Colon (tissue), 2 donors: ENCODE results near the gene KCNQ2.
"Not testable (repeated sequence)": the region's sequence is repeated elsewhere in the genome, so short reads cannot be mapped to it uniquely, and the experiment has no call there.

Experiments used
- FAIRE-seq: peaks from 2 replicates; lab custom pipeline; 2012; peaks lifted over from hg19 to GRCh38; lab: Jason Lieb, UNC
- donor health status: control.
- donor health status: control.

Gene KCNQ2

GRCh38 chr20:63385819-63386218, 86.6 kb downstream of the KCNQ2 start:
- FAIRE-seq: no peak

- FAIRE-seq: no peak
These were observed 88.1 kb downstream of the KCNQ2 start for GRCh38 chr20:63384336-63384735.

DNA sequence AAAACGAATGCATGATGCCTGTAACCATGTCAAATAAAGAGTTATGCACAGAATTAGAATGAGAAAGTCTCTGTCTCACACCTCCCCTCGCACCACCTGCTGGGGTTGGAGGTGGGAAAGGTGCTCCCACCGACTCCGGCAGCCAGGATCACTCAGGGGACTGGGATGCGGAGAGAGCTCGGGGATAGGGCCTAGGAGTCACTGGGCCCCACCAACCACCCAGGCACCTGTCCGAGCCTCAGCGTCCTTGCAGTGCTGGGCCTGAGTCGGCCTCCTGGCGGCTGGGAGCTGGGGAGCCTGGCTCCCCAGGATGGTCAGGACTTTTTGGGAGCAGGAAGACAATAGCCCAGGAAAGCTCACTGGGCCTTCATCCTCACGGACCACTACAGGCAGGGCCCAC, 88.9 kb downstream of the KCNQ2 start:
- FAIRE-seq: no peak

DNA sequence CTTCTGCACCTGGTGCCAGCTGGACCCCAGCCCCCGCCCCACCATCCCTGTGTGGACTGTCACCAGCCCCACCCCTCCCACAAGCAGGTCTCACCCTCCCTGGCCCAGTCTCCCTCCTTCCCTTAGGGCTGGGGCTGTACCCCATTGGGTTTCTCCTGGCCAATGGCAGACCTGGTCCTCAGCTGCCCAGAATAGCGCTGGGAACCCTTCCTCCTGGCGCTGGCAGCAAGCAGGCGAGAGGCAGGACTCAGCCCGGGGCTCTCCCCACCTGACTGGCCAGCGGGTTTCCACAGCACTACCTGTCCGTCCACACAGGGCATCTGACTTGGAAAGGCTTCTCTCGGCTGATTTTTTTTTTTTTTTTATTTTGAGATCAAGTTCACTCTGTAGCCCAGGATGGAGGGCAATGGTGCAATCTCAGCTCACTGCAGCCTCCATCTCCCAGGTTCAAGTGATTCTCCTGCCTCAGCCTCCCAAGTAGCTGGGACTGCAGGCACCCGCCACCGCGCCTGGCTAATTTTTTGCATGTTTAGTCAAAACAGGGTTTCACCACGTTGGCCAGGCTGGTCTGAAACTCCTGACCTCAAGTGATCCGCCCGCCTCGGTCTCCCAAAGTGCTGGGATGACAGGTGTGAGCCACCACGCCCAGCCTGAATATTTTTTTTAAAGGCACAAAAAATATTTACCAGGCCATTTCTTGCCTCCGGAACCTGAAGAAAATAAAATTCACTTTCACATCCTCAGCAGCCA, 89.7 kb downstream of the KCNQ2 start:
- FAIRE-seq: no peak

DNA sequence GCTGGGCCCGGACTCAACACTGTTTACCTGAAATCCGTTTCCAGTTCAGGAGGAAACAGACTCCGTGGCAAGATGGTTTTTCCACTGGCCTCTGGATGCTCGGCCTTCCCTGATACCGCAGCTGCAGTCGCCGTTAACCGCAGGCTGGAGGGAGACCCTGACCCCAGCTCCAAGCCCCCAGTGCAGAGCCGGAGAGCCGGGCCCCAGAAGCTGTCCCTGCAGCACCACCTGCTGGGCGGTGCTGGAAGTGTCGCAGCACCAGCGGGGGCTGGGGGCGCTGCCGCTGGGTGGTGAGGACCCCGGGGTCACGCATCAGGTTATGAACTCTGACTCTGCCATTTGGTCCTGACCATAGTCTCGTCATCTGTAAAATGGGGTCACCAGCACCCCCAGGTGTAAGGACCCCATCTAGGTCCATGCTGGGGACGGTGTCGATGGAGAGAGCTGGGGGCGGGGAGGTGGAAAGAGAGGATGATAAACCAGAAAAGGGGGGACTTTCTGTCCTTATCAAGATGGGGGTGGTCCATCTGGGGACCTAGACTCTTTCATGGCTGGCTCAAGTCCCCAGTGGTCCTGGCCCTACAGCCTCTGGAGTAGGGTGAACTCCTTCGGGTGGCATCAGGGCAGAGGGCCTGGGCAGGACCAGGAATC, 90.5 kb downstream of the KCNQ2 start:
- no peak for FAIRE-seq

DNA sequence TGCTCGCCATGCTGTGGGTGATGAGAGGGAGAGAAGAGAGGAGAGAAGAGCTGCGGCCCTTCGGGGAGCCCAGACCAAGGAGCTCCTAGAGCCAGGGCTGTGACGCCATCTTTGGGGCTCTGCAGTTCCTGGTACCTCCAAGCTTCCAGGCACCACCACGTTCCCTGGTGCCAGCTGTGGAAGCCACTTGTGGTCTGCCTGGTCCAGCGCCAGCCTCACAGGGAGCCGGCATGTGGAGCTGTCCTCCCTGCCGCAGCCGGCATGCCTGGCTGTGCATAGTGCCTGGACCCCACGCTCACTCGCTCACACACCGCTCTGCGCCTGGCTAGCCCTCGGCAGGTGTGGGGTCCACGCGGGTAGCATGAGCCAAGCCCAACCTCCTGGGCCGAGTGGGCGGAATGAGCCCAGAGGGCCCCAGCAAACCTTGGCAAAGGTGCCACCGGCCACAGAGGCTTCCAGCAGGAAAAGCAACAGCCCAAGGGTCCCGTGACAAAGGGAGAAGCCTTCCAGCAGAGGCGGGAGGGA, 92.0 kb downstream of the KCNQ2 start:
- FAIRE-seq: no peak

GRCh38 chr20:63379872-63380271, 92.6 kb downstream of the KCNQ2 start:
- not testable (repeated sequence) for FAIRE-seq

- FAIRE-seq: no peak
These were observed 93.2 kb downstream of the KCNQ2 start for GRCh38 chr20:63379296-63379695.

DNA sequence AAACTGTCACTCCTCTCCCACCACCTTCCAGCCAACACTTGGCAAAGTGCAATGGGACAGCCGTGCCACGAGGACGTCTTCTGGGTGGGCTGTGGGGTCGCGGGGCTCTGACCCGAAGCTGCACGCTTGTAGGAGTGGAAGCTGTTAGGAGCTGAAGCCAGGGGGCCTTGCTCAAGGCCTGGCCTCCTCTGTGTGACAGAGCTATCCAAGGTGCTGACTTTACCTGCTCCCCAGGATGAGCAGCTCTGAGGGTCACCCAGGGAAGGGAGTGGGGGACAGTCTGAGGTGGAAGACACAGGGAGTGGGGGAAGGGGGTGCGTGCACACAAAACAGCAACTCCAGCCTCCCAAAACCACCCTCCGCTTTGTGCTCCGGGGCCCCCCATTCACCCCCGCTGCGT, 93.8 kb downstream of the KCNQ2 start:
- no peak for FAIRE-seq

GRCh38 chr20:63377951-63378381, 94.5 kb downstream of the KCNQ2 start:
- no peak for FAIRE-seq

DNA sequence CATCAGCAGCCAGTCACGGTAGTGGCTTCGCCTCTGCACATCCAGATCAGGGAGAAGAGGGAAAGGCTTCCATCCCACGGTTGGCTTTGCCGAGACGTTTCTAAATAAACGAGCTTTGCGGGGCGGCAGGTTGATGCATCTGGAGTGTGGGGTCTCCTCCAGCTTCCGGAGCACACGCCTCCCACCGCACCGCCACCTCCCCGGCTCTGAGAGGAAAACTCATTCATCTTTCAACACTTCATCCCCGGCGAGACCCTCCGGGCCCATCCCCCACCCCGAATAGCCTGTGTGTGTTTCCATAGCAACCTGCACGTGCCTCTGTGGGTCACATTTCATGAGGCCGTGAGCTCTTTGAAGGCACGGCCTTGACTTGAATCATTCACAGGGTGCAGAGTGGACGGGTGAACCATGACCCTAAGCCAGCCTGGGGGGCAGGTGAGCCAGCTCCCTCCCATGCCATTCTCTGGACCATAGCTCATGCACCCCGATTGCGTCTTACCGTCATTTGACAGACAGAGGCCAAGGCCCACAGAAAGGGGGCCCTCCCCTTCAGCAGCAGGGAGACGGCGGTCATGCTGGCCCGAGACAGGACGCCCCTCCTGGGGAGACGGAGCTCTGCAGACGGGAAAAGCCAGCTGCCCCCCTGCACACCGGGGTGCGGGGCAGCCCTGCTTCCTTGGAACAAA, 95.1 kb downstream of the KCNQ2 start:
- FAIRE-seq: no peak

DNA sequence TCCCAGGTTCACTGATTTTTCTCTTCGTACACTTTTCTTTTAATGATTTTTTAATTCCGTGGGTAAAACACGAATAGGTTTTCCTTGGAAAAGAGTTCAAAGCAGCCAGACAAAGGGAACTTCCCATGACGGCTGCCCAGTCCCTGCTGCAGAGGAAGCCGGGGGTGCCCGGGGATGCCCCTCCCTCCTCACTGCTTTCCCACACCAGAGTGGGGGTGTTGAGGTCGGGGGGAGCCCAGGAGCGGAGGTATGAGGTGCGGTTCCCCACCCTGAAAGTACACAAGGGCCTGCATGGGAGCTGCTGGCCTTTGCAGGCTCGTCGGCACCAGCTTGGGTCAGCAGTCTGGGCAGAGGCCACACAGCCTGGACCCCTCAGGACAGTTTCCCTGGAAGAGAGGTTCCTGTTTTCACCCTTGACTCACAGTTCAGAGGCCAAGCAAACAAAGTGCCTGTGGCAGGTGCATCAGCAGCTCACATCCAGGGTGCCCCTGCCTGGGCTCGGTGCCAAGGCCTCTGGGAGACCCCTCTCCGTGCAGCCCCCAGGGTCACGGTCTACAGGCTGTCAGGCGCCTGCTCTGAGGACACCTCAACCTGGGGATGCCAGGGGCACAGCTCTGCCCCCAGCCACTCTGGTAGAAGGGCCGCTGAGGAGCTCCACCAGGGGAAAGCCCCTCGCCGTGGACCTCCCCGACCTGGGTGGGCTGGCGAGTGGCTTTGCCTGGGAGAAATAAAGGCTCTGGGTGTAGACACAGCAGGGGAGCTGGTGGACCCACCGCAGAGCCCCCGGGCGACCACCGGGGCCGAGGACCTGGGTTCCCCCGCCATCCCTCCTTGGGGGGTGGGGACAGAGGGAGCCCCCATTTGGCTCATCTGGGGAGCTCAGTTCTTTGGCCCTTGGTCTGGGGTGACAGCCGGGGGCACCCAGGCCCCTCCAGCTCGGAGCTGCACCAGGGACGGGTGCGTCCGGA, 95.9 kb downstream of the KCNQ2 start:
- no peak for FAIRE-seq

DNA sequence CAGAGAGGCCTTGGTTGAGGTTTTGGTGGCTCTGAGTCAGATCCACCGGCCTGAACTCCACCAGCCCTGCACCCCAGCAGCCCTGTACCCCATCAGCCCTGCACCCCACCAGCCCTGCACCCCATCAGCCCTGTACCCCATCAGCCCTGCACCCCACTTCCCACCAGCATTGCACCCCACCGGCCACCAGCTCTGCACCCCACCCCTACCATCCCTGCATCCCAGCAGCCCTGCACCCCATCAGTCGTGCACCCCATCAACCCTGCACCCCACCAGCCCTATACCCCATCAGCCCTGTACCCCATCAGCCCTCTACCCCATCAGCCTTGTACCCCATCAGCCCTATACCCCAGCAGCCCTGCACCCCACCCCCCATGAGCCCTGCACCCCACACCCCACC, 97.0 kb downstream of the KCNQ2 start:
- FAIRE-seq: no peak

- no peak for FAIRE-seq
These were observed 98.0 kb downstream of the KCNQ2 start for GRCh38 chr20:63374504-63374903.

- FAIRE-seq: no peak
These were observed 98.5 kb downstream of the KCNQ2 start for GRCh38 chr20:63373996-63374395.

- FAIRE-seq: no peak
These were observed 99.2 kb downstream of the KCNQ2 start for GRCh38 chr20:63372971-63373885.

DNA sequence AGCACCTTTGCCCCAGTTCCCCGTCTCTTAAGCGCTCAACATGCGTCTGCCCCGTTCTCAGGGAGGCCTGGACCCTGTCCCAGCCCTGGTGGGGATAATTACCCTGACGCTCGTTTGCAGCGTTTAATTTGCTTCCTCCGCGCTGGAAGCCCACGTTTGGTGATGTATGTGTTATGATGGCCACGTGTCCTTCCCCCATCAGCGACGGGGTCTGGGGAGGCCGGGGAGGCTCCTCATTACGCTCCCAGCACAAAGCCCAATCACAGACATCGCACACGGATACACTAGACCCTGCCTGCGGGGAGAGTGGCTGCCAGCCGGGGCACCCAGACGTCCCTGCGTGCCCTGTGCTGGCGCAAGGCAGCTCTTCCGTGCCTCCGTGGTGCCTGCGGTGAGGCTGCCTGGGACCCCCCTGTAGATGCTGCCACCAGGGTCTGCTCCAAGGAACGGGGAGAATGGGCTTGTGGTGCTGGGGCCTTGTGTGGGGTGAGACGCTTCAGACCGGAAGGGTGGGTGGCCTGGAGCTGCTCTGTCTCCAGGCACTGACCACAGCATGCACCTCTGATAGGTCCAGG, 101.1 kb downstream of the KCNQ2 start:
- no peak for FAIRE-seq

GRCh38 chr20:63370618-63371187, 101.8 kb downstream of the KCNQ2 start:
- no peak for FAIRE-seq

- no peak for FAIRE-seq
These were observed 102.5 kb downstream of the KCNQ2 start for GRCh38 chr20:63369724-63370617.
